HEK293T (cell line): ENCODE measurements around the gene SMIM3.

Source experiments
- ARNT ChIP-seq: fragments of 450-650 bp; IDR thresholded peaks from 2 replicates; pipeline ENCODE4 v1.6.1; 2017; ENCODE audit warnings: mild to moderate bottlenecking
- FOXM1 ChIP-seq: fragments of 450-650 bp; IDR thresholded peaks from 2 replicates; pipeline ENCODE4 v1.6.1; 2017; ENCODE audit warnings: mild to moderate bottlenecking, borderline replicate concordance
- LEF1 ChIP-seq: fragments of 450-650 bp; IDR thresholded peaks from 2 replicates; pipeline ENCODE4 v1.6.1; 2017; ENCODE audit warnings: mild to moderate bottlenecking, borderline replicate concordance
- SUZ12 ChIP-seq: fragments of 450-650 bp; IDR thresholded peaks from 2 replicates; pipeline ENCODE4 v1.6.1; 2016; ENCODE audit warnings: mild to moderate bottlenecking
- ZNF384 ChIP-seq: fragments of 450-650 bp; IDR thresholded peaks from 2 replicates; pipeline ENCODE4 v1.6.1; 2016

- TF ChIP-seq LEF1 (no peak), SUZ12 (no peak), ARNT (no peak), FOXM1 (no peak), ZNF384 (no peak)
These were observed 14.0 kb upstream of the SMIM3 start for GRCh38 chr5:150764530-150764929.
